Medulla oblongata (tissue), 1 donor: Measurements from ENCODE around the gene FRAT1.
A peak's percentile ranks its signal among the peaks of the same experiment; 100 is the strongest.

Source experiments
- DNase-seq: peaks from one replicate; pipeline ENCODE4 v3.0.0-alpha.2; 2015; ENCODE audit errors: extremely low spot score

The FRAT1 gene

DNA sequence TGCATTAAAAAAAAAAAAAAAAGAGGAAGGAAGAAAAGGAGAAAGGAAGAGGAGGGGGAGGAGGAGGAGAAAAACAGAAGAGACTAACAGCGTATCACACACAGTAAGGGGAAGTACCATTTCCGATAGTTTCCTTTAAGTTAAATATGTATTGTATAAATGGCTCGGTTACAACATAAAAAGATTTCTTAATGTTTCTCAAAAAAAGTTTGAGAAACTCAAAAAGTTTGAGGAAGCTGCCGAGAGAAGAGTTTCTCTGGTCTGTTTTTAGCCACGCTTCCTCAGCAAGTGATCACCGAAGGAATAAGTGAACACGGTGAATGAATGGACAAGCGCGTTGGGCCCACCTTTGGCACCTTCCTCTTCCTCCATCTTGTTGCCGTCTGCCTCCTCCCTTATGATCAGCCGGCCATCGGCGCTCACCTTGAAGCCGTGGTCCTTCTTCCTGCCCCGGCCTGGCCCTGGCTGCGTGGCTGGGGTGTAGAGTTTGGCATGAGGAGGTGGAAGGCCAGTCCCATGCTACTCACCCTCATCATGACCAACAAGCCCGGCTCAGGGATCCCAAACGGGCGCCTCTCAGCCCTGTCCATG, 46.8 kb downstream of the FRAT1 start:
- DNase-seq: peak; percentile 53

DNA sequence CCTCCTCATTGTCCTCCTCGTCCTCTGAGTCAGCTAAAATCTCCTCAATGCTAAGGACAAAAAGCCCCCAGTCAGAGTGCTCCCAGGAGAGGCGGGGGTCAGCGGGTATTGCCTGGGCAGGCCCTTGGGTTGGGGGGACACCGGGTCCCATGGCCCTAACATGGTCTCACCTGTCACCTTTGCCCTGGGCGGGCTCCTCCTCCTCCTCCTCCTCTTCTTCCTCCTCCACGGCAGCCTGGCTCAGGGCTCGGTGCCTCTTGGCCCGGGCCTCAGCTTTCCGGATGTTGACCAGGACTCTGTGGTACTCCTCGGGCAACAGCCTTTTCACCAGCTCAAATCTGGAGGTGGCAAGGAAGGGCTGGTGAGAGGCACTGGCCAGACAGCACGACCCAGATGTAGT, 47.5 kb downstream of the FRAT1 start:
- no peak for DNase-seq

DNA sequence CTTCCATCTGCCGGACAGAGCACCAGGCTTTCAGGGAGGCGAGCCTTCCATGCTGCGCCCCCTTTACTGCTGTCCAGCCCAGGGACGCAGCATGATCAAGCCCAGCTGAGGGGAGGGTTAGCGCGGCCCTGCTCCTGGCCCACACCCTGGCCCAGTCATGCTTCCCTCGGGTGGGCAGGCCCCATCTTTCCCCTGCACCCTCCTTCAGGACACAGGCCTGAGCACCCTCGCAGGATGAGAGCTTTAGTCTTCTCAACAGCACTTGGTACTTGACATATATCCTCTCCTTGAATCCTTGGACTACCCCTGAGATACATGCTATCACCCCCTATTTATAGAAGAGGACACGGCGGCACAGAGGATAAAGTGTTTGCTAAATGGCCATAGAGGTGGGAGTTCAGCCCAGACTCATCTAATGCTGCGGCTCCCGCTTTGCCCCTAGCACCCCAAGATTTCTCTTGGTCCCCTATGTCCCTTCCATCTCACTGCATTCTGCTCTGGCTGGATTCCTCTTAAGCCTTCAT, 48.1 kb downstream of the FRAT1 start:
- no peak for DNase-seq
